Adrenal gland (tissue), 5 donors: Measurements from ENCODE around the gene ADSL.

ENCODE experiments used
- POLR2A ChIP-seq, 2 donors: fragments of 450-650 bp; IDR thresholded peaks; one replicate each; pipeline ENCODE4 v1.6.1; 2017; ENCODE audit warnings: antibody characterized with exemption in 2 of 2, mild to moderate bottlenecking in 2 of 2, moderate library complexity in 1 of 2
- TF ChIP-seq, protein P1 (sequence below), 6 experiments: fragments of 450-650 bp in 4 of 6; fragments of 200-600 bp in 2 of 6; sonication (generic) in 1 of 6; IDR thresholded peaks; 1 replicate in 5 of 6; 2 replicates in 1 of 6; pipeline versions ENCODE4 v1.5.1 to v1.8.0; 2016 to 2021; ENCODE audit warnings: antibody characterized with exemption in 6 of 6, mild to moderate bottlenecking in 2 of 6, moderate library complexity in 1 of 6
- donor health status: DM: no; HTN: no; CAD: no.

DNA sequence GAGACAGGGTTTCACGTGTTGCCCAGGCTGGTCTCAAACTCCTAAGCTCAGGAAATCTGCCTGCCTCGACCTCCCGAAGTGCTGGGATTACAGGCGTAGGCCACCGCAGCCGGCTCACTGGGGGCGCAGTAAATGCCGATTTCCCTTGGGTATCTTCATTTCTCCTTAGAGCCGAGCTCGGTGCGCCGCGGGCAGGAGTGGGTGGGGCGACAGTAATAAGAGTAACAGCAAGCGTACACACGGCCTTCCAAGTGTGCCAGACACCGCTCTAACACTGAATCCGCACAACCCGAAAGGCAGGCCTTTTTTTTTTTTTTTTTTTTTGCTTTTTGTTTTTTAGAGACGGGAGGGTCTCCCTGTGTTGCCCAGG is 500 bp upstream of the ADSL start:
- TF ChIP-seq, protein P1, sequence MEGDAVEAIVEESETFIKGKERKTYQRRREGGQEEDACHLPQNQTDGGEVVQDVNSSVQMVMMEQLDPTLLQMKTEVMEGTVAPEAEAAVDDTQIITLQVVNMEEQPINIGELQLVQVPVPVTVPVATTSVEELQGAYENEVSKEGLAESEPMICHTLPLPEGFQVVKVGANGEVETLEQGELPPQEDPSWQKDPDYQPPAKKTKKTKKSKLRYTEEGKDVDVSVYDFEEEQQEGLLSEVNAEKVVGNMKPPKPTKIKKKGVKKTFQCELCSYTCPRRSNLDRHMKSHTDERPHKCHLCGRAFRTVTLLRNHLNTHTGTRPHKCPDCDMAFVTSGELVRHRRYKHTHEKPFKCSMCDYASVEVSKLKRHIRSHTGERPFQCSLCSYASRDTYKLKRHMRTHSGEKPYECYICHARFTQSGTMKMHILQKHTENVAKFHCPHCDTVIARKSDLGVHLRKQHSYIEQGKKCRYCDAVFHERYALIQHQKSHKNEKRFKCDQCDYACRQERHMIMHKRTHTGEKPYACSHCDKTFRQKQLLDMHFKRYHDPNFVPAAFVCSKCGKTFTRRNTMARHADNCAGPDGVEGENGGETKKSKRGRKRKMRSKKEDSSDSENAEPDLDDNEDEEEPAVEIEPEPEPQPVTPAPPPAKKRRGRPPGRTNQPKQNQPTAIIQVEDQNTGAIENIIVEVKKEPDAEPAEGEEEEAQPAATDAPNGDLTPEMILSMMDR (IDR thresholded peaks at IDR 0.05) = no peak
- no peak for TF ChIP-seq POLR2A (IDR thresholded peaks at IDR 0.05)
